Measurements from ENCODE around the gene C11orf98. TPM values are rescaled to one million over a fixed set of nuclear protein-coding genes. Genes with fewer than 3 reads are reported as not detected.

C11orf98 gene
- total RNA-seq, 1 donor from 2014 or later: 39.0 TPM

GRCh38 chr11:62689421-62690183, 24.6 kb upstream of the C11orf98 start, which contains the start of gene LRRN4CL:
Gene LRRN4CL (minus strand): TSS chr11:62689530. CDS start chr11:62688508, 1,022 bp downstream.
- H3K4me3 Mint-ChIP-seq (ENCODE audit: unreplicated experiment): no peak within 1 kb of the TSS
- H3K36me3 Mint-ChIP-seq (ENCODE audit: low read depth): peaks cover 8% of the 10 kb centered on the region
- H3K4me1 Mint-ChIP-seq (ENCODE audit: low read depth): peaks cover 14% of the 10 kb centered on the region
- peak within 1 kb of the TSS; percentile 72 for H3K27ac Mint-ChIP-seq (ENCODE audit: unreplicated experiment)
- peak; percentile 8 for TF ChIP-seq CTCF (IDR thresholded peaks at IDR 0.05)
- H3K9me3 Mint-ChIP-seq (ENCODE audit: low read depth): no peaks in the 10 kb centered on the region
- DNase-seq (ENCODE audit: low spot score): no peak
- H3K27me3 Mint-ChIP-seq (ENCODE audit: low read depth): no peaks in the 10 kb centered on the region

- H3K36me3 Mint-ChIP-seq (ENCODE audit: low read depth): peaks cover 8% of the 10 kb centered on the region
- TF ChIP-seq CTCF (IDR thresholded peaks at IDR 0.05): no peak
- DNase-seq (ENCODE audit: low spot score): no peak
- H3K4me3 Mint-ChIP-seq (ENCODE audit: unreplicated experiment): no peak overlapping the region
- no peaks in the 10 kb centered on the region for H3K9me3 Mint-ChIP-seq (ENCODE audit: low read depth)
- H3K27ac Mint-ChIP-seq (ENCODE audit: unreplicated experiment): peak overlapping the region; percentile 28
- H3K27me3 Mint-ChIP-seq (ENCODE audit: low read depth): no peaks in the 10 kb centered on the region
- peaks cover 13% of the 10 kb centered on the region for H3K4me1 Mint-ChIP-seq (ENCODE audit: low read depth)
Observed at GRCh38 chr11:62688491-62688890, 23.5 kb upstream of the C11orf98 start.

DNA sequence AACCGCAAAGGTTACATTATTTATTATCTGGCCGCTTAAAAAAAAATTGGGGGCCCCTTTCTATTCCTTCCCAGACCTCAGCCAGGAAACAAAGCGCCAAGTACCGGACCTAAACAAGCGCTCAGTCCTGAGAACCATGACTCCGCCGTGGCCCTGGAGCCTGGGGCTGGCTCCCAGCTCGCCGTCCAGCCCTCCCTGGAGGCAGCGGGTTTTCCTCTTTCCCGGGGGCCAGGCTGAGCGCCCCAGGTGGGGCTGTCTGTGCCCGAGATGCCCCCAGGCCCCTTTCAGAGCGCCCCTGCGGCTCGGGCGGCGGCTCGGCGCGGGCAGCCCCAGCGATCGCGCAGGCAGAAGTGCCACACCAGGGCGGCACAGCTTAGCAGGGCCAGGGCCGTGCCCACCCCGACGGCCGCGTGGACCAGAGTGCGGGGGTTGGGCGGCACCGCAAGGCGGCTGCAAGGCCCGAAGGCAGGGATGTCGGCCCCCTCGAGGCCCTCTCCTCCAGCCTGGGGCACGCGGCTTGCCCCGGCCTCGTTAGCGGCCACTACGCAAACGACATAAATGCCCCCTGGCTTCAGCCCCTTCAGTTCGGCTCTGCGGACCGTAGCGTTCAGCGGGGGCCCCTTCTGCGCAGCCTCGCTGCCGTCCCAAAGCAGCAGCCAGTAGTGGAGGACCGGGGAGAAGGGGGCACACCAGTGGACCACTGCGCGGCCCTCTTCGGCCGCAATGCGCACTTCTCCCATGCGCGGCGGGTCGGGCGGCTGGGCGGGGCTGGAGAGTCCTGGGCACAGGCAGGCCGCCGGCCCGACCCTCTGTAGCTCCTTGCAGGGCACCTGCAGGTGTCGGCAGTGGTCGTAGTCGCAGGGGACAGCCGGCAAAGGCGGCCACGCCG, 22.7 kb upstream of the C11orf98 start:
- Mint-ChIP-seq H3K4me3 (ENCODE audit: unreplicated experiment) (no peak overlapping the region), H3K9me3 (ENCODE audit: low read depth) (no peaks in the 10 kb centered on the region), H3K27ac (ENCODE audit: unreplicated experiment) (no peak overlapping the region), H3K36me3 (ENCODE audit: low read depth) (peaks cover 5% of the 10 kb centered on the region), H3K4me1 (ENCODE audit: low read depth) (peaks cover 13% of the 10 kb centered on the region), H3K27me3 (ENCODE audit: low read depth) (no peaks in the 10 kb centered on the region)
- DNase-seq (ENCODE audit: low spot score): no peak
- TF ChIP-seq CTCF (IDR thresholded peaks at IDR 0.05): no peak

DNA sequence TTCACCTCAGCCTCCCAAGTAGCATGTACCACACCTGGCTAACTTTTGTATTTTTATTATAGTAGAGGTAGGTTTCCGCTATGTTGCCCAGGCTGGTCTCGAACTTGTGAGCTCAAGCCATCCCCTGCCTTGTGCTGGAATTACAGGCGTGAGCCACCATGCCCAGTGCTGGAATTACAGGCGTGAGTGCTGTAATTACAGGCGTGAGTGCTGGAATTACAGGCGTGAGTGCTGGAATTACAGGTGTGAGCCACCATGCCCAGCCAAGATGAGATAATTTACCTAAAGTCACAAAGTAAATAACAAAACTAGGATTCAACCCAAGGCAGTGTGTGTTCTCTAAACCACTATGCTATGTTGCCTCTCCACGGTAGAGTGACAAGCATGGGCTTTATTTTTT, 17.5 kb upstream of the C11orf98 start:
- peaks cover 3% of the 10 kb centered on the region for H3K36me3 Mint-ChIP-seq (ENCODE audit: low read depth)
- H3K4me3 Mint-ChIP-seq (ENCODE audit: unreplicated experiment): no peak overlapping the region
- no peaks in the 10 kb centered on the region for H3K9me3 Mint-ChIP-seq (ENCODE audit: low read depth)
- DNase-seq (ENCODE audit: low spot score): no peak
- TF ChIP-seq CTCF (IDR thresholded peaks at IDR 0.05): no peak
- H3K27ac Mint-ChIP-seq (ENCODE audit: unreplicated experiment): no peak overlapping the region
- H3K4me1 Mint-ChIP-seq (ENCODE audit: low read depth): peaks cover 26% of the 10 kb centered on the region
- H3K27me3 Mint-ChIP-seq (ENCODE audit: low read depth): no peaks in the 10 kb centered on the region

DNA sequence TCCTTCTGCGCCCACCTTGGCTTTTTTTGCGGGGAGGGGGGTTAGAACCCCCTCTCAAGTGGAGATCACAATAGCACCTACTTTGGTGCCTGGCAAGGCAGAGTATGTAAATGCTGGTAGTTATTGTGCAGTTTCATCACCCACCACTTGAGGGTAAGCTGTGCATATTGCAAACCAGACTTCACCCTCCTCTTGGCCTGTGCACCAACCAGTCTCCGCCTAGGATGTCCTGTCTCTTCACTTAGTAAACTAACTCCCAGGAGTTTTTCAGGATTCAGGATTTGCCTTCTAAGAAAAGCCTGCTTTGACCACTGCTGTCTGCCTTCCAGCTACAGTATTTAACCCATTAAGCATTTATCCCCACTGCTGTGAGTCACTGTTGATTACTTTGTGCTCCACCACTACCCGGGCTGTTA, 15.8 kb upstream of the C11orf98 start:
- H3K4me3 Mint-ChIP-seq (ENCODE audit: unreplicated experiment): no peak overlapping the region
- TF ChIP-seq CTCF (IDR thresholded peaks at IDR 0.05): peak; percentile 78
- peaks cover 35% of the 10 kb centered on the region for H3K4me1 Mint-ChIP-seq (ENCODE audit: low read depth)

More for the DNA sequence above, 15.8 kb upstream of the C11orf98 start:
- Mint-ChIP-seq H3K27ac (ENCODE audit: unreplicated experiment) (peak overlapping the region; percentile 90), H3K9me3 (ENCODE audit: low read depth) (no peaks in the 10 kb centered on the region), H3K36me3 (ENCODE audit: low read depth) (peaks cover 8% of the 10 kb centered on the region), H3K27me3 (ENCODE audit: low read depth) (no peaks in the 10 kb centered on the region)
- no peak for DNase-seq (ENCODE audit: low spot score)
